OCI-LY1 (cell line): ENCODE results near the gene ADAMTS17.

Experiments used
- H2AFZ ChIP-seq: fragments of 200-600 bp; sonication (generic), shearing (Covaris generic); 2 replicates; pipeline ENCODE4 v1.6.0; 2014; ENCODE audit warnings: antibody characterized with exemption, mild to moderate bottlenecking, low read length
- H3F3A ChIP-seq: fragments of 200-600 bp; sonication (generic), shearing (Covaris generic); 2 replicates; pipeline ENCODE4 v1.6.0; 2014; ENCODE audit warnings: mild to moderate bottlenecking, antibody characterized with exemption, low read length, moderate library complexity; ENCODE audit not compliant: insufficient read depth
- H3K27ac ChIP-seq: fragments of 200-600 bp; sonication (generic); 2 replicates; pipeline ENCODE4 v1.5.1; 2014; ENCODE audit warnings: low read length, mixed run types, mild to moderate bottlenecking, low read depth; ENCODE audit not compliant: poor library complexity, severe bottlenecking
- H3K27me3 ChIP-seq: fragments of 200-600 bp; sonication (generic); 2 replicates; pipeline ENCODE4 v1.6.0; 2014; ENCODE audit warnings: antibody characterized with exemption, mild to moderate bottlenecking, low read length, moderate library complexity; ENCODE audit not compliant: insufficient read depth
- H3K36me3 ChIP-seq: fragments of 200-600 bp; sonication (generic); 2 replicates; pipeline ENCODE4 v1.6.1; 2014; ENCODE audit warnings: mild to moderate bottlenecking, antibody characterized with exemption, low read length, moderate library complexity, mixed read lengths; ENCODE audit not compliant: insufficient read depth
- H3K4me1 ChIP-seq: fragments of 200-600 bp; sonication (generic); 2 replicates; pipeline ENCODE4 v1.5.1; 2014; ENCODE audit warnings: mild to moderate bottlenecking, low read length, moderate library complexity; ENCODE audit not compliant: insufficient read depth, severe bottlenecking
- H3K4me2 ChIP-seq: fragments of 200-600 bp; sonication (generic), shearing (Covaris generic); 2 replicates; pipeline ENCODE4 v1.6.1; 2014; ENCODE audit warnings: low read length
- H3K4me3 ChIP-seq: fragments of 200-600 bp; sonication (generic); 2 replicates; pipeline ENCODE4 v1.5.1; 2014; ENCODE audit warnings: low read length, low read depth, mild to moderate bottlenecking, mixed read lengths; ENCODE audit not compliant: poor library complexity, severe bottlenecking
- H3K79me2 ChIP-seq: fragments of 200-600 bp; shearing (Covaris generic); 2 replicates; pipeline ENCODE4 v1.6.1; 2016; ENCODE audit warnings: mixed run types, low read length, mixed read lengths; ENCODE audit not compliant: insufficient read depth
- H3K9ac ChIP-seq: fragments of 200-600 bp; sonication (generic), shearing (Covaris generic); 2 replicates; pipeline ENCODE4 v1.6.1; 2014; ENCODE audit warnings: mild to moderate bottlenecking, low read length, mixed read lengths
- H3K9me2 ChIP-seq: fragments of 200-600 bp; sonication (generic), shearing (Covaris generic); 2 replicates; pipeline ENCODE4 v1.6.1; 2014; ENCODE audit warnings: low read depth, mild to moderate bottlenecking, low read length, mixed read lengths
- H3K9me3 ChIP-seq: fragments of 200-600 bp; shearing (Covaris generic); 2 replicates; pipeline ENCODE4 v1.6.1; 2014; ENCODE audit warnings: low read length, mixed read lengths
- H4K20me1 ChIP-seq: fragments of 200-600 bp; sonication (generic), shearing (Covaris generic); 2 replicates; pipeline ENCODE4 v1.6.0; 2016; ENCODE audit warnings: mild to moderate bottlenecking, low read length; ENCODE audit not compliant: insufficient read depth
- EZH2 ChIP-seq: fragments of 200-600 bp; sonication (generic), shearing (Covaris generic); IDR thresholded peaks from 2 replicates; pipeline ENCODE4 v1.8.0; 2017; ENCODE audit warnings: borderline replicate concordance, mixed run types, mild to moderate bottlenecking, antibody characterized with exemption, low read length, moderate library complexity, mixed read lengths
- TF ChIP-seq, protein P1 (sequence below): fragments of 200-600 bp; sonication (generic), shearing (Covaris generic); IDR thresholded peaks from 2 replicates; pipeline ENCODE4 v1.5.1; 2017; ENCODE audit warnings: mild to moderate bottlenecking, antibody characterized with exemption, low read length, moderate library complexity, mixed read lengths

The ADAMTS17 gene

GRCh38 chr15:99967841-99968371, 373.9 kb downstream of the ADAMTS17 start:
- Histone ChIP-seq H3K4me2 (no peak overlapping the region), H2AFZ (no peak overlapping the region), H3K9me2 (no peaks in the 10 kb centered on the region), H3F3A (no peaks in the 10 kb centered on the region), H3K27ac (no peak overlapping the region), H3K79me2 (no peaks in the 10 kb centered on the region), H3K27me3 (no peaks in the 10 kb centered on the region), H3K9ac (no peak overlapping the region), H4K20me1 (no peaks in the 10 kb centered on the region), H3K36me3 (no peaks in the 10 kb centered on the region), H3K4me3 (no peak overlapping the region), H3K9me3 (no peaks in the 10 kb centered on the region), H3K4me1 (no peaks in the 10 kb centered on the region)
- TF ChIP-seq, protein P1, sequence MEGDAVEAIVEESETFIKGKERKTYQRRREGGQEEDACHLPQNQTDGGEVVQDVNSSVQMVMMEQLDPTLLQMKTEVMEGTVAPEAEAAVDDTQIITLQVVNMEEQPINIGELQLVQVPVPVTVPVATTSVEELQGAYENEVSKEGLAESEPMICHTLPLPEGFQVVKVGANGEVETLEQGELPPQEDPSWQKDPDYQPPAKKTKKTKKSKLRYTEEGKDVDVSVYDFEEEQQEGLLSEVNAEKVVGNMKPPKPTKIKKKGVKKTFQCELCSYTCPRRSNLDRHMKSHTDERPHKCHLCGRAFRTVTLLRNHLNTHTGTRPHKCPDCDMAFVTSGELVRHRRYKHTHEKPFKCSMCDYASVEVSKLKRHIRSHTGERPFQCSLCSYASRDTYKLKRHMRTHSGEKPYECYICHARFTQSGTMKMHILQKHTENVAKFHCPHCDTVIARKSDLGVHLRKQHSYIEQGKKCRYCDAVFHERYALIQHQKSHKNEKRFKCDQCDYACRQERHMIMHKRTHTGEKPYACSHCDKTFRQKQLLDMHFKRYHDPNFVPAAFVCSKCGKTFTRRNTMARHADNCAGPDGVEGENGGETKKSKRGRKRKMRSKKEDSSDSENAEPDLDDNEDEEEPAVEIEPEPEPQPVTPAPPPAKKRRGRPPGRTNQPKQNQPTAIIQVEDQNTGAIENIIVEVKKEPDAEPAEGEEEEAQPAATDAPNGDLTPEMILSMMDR = no peak
- TF ChIP-seq EZH2 = no peak

GRCh38 chr15:99966815-99967214, 375.0 kb downstream of the ADAMTS17 start:
- Histone ChIP-seq H3K36me3 (no peaks in the 10 kb centered on the region), H2AFZ (no peak overlapping the region), H3K9me2 (no peaks in the 10 kb centered on the region), H3K4me3 (no peak overlapping the region), H3F3A (no peaks in the 10 kb centered on the region), H3K4me1 (no peaks in the 10 kb centered on the region), H4K20me1 (no peaks in the 10 kb centered on the region), H3K79me2 (no peaks in the 10 kb centered on the region), H3K9ac (no peak overlapping the region), H3K27me3 (no peaks in the 10 kb centered on the region), H3K27ac (no peak overlapping the region), H3K9me3 (no peaks in the 10 kb centered on the region), H3K4me2 (no peak overlapping the region)
- TF ChIP-seq, protein P1 = no peak
- TF ChIP-seq EZH2 = no peak

- H3K9me2 ChIP-seq = no peaks in the 10 kb centered on the region
- H3K36me3 ChIP-seq = no peaks in the 10 kb centered on the region
- no peak overlapping the region for H2AFZ ChIP-seq
- H3K9ac ChIP-seq = no peak overlapping the region
- TF ChIP-seq, protein P1 = no peak
- H3K9me3 ChIP-seq = no peaks in the 10 kb centered on the region
- no peaks in the 10 kb centered on the region for H3K79me2 ChIP-seq
- H3K4me3 ChIP-seq = no peak overlapping the region
- no peak overlapping the region for H3K4me2 ChIP-seq
- no peak overlapping the region for H3K27ac ChIP-seq
- no peaks in the 10 kb centered on the region for H3K27me3 ChIP-seq
- no peaks in the 10 kb centered on the region for H3K4me1 ChIP-seq
- no peaks in the 10 kb centered on the region for H4K20me1 ChIP-seq
- H3F3A ChIP-seq = no peaks in the 10 kb centered on the region
Measured at GRCh38 chr15:99965376-99965775, 376.4 kb downstream of the ADAMTS17 start.
